Measurements from ENCODE around the gene C12orf42. TPM values are rescaled to one million over a fixed set of nuclear protein-coding genes. Genes with fewer than 3 reads are reported as not detected.

Gene C12orf42
- total RNA-seq, 3 donors from 2014 or later (not counting 1 experiment from before 2014, with no cell fraction given): 1.3 to 1.7 (median 1.6) TPM

DNA sequence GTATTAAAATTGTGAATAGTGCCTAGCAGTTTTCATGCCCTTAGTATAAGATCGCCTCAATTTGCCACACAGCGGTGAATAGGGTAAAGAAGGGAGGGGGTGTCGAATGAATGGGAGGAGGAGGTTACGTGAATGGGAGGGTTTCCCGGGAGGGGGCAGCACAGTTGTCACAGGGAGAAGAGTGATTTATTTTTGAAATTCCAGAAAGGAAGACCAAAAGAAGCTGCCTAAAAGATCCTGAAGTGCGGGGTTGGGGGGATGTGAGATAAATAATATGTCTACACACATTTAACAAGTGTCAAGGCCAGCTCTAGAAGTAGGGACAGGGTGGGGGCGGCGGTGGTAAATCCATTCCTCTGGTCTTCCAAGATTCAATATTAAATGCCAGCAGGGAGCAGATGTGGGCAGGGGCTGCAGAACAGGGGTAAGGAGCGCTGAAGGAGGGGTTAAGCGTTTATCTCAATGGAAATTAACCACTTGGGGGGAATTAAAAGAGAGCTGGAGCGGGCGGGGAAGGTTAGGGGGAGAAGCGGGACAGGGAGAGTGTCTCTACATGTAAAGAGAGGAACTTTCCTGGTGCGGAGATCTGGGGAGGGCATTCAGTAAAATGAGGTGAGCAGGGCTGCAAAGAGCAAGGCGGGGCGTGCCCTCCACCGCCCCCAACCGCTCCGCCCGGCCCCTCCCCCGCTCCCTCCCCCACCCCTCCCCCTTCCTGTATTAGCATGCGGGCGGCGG is 867 bp downstream of the C12orf42 start:
- Histone ChIP-seq H3K27me3 (ENCODE audit: control insufficient read depth, insufficient read depth, low read length) (peaks cover 20% of the 10 kb centered on the region), H3K36me3 (ENCODE audit: control insufficient read depth, insufficient read depth, low read length) (no peaks in the 10 kb centered on the region), H3K9me3 (ENCODE audit: control insufficient read depth, insufficient read depth, low read length) (no peaks in the 10 kb centered on the region), H3K4me1 (ENCODE audit: control insufficient read depth, insufficient read depth, low read length) (peaks cover 13% of the 10 kb centered on the region), H3K27ac (ENCODE audit: low read length) (no peak overlapping the region), H3K4me3 (ENCODE audit: low read length) (peak overlapping the region; percentile 31)
- 18% methylated on average over 18 of the region's 24 CpGs for WGBS (ENCODE audit: insufficient coverage)
- Mint-ChIP-seq H3K27me3 (ENCODE audit: low read depth in 2 of 2) (peaks cover 26 to 38% of the 10 kb centered on the region in 2 donors), H3K4me1 (peaks cover 0 to 13% of the 10 kb centered on the region in 2 donors), H3K4me3 (peak overlapping the region; percentile 67), H3K27ac (peak overlapping the region in 1 of 2 donors; percentile 63), H3K36me3 (no peaks in the 10 kb centered on the region), H3K9me3 (peaks cover 2 to 5% of the 10 kb centered on the region in 2 donors)
- TF ChIP-seq, protein P1, sequence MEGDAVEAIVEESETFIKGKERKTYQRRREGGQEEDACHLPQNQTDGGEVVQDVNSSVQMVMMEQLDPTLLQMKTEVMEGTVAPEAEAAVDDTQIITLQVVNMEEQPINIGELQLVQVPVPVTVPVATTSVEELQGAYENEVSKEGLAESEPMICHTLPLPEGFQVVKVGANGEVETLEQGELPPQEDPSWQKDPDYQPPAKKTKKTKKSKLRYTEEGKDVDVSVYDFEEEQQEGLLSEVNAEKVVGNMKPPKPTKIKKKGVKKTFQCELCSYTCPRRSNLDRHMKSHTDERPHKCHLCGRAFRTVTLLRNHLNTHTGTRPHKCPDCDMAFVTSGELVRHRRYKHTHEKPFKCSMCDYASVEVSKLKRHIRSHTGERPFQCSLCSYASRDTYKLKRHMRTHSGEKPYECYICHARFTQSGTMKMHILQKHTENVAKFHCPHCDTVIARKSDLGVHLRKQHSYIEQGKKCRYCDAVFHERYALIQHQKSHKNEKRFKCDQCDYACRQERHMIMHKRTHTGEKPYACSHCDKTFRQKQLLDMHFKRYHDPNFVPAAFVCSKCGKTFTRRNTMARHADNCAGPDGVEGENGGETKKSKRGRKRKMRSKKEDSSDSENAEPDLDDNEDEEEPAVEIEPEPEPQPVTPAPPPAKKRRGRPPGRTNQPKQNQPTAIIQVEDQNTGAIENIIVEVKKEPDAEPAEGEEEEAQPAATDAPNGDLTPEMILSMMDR (IDR thresholded peaks at IDR 0.05): no peak
- DNase-seq (no peak), ATAC-seq (no peak)
- intact Hi-C loops (cut with micrococcal nuclease): no loop called here

DNA sequence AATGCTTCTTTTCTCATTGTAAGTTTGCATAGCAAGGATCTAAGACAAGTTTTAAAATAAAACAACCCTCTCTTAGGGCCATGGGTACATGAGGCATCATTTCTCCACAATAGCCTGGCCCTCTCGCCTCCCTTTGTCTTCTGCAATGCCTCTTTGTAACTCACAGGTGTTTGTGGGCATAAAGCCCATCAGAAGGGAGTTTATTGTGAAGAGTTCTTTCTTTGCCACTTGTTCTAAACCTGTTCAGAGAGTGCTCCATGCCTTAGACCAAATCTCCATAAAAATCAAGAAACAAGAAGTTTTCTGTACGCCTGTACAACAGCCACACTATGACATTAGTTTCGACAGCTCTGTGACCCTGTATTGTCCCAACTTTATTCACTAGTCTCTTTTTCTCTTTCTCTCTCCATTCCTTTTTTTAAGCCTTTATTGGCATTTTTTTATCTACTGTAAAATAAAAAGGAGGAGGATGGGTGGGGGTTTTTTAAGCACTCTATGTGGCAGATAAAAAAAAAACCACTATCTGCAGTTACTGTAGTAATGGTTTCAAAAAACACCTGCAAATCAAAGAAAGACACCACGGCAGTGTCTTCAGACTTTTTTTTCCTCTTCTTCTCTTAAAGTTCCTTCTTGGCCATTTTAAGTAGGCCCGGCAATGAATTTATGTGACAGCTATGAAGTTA is 1.6 kb downstream of the C12orf42 start:
- Mint-ChIP-seq H3K9me3 (peaks cover 2 to 5% of the 10 kb centered on the region in 2 donors), H3K4me1 (peaks cover 0 to 13% of the 10 kb centered on the region in 2 donors), H3K36me3 (no peaks in the 10 kb centered on the region), H3K27me3 (ENCODE audit: low read depth in 2 of 2) (peaks cover 25 to 38% of the 10 kb centered on the region in 2 donors), H3K27ac (peak overlapping the region in 1 of 2 donors; percentile 63), H3K4me3 (peak overlapping the region; percentile 23)
- no peak overlapping the region for H3K4me3 ChIP-seq (ENCODE audit: low read length)
- ATAC-seq: no peak
- H3K36me3 ChIP-seq (ENCODE audit: control insufficient read depth, insufficient read depth, low read length): no peaks in the 10 kb centered on the region
- no peaks in the 10 kb centered on the region for H3K9me3 ChIP-seq (ENCODE audit: control insufficient read depth, insufficient read depth, low read length)
- peaks cover 13% of the 10 kb centered on the region for H3K4me1 ChIP-seq (ENCODE audit: control insufficient read depth, insufficient read depth, low read length)
- H3K27me3 ChIP-seq (ENCODE audit: control insufficient read depth, insufficient read depth, low read length): peaks cover 20% of the 10 kb centered on the region
- intact Hi-C loops (cut with micrococcal nuclease): no loop called here
- TF ChIP-seq, protein P1 (IDR thresholded peaks at IDR 0.05): no peak
- peak in 1 of 2 donors; percentile 33 for DNase-seq
- H3K27ac ChIP-seq (ENCODE audit: low read length): no peak overlapping the region
- 66% methylated on average over 4 of the region's 5 CpGs for WGBS (ENCODE audit: insufficient coverage)

DNA sequence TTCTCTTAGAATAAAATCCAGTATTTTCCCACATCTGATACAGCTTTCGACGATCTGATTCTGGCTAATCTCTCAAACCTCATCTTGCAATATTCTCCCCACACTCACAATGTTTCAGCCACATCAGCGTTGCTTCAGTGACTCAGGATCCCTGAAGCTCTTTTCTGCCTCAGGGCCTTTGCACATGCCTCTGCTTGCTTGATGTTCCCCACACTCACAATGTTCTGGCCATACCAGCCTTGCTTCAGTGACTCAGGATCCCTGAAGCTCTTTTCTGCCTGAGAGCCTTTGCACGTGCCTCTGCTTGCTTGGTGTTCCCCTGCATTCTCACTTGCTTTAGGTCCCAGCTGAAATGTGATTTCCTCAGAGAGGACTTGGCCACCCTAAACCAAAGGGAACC is 2.6 kb downstream of the C12orf42 start:
- no peak overlapping the region for H3K4me3 Mint-ChIP-seq
- ATAC-seq (no peak), DNase-seq (no peak)
- Histone ChIP-seq H3K27ac (ENCODE audit: low read length) (no peak overlapping the region), H3K9me3 (ENCODE audit: control insufficient read depth, insufficient read depth, low read length) (no peaks in the 10 kb centered on the region), H3K4me3 (ENCODE audit: low read length) (no peak overlapping the region), H3K36me3 (ENCODE audit: control insufficient read depth, insufficient read depth, low read length) (no peaks in the 10 kb centered on the region), H3K4me1 (ENCODE audit: control insufficient read depth, insufficient read depth, low read length) (peaks cover 13% of the 10 kb centered on the region), H3K27me3 (ENCODE audit: control insufficient read depth, insufficient read depth, low read length) (peaks cover 20% of the 10 kb centered on the region)
- TF ChIP-seq, protein P1 (IDR thresholded peaks at IDR 0.05): no peak
- peaks cover 24 to 38% of the 10 kb centered on the region in 2 donors for H3K27me3 Mint-ChIP-seq (ENCODE audit: low read depth in 2 of 2)
- intact Hi-C loops (cut with micrococcal nuclease): no loop called here
- H3K9me3 Mint-ChIP-seq: peaks cover 4 to 7% of the 10 kb centered on the region in 2 donors
- 91% methylated on average over 4 of the region's 4 CpGs for WGBS (ENCODE audit: insufficient coverage)
- peaks cover 0 to 13% of the 10 kb centered on the region in 2 donors for H3K4me1 Mint-ChIP-seq
- H3K36me3 Mint-ChIP-seq: no peaks in the 10 kb centered on the region
- H3K27ac Mint-ChIP-seq: no peak overlapping the region
